GM12873 (cell line): Measurements from ENCODE around the gene RHOB.

ENCODE experiments used
- CTCF ChIP-seq: IDR thresholded peaks from 2 replicates; pipeline ENCODE4 v1.5.1; 2012; ENCODE audit warnings: low read depth, mild to moderate bottlenecking, moderate library complexity, low read length, control low read depth; ENCODE audit not compliant: insufficient read depth; ENCODE audit errors: missing control alignments

Gene RHOB

GRCh38 chr2:20476950-20477349 lies 30.1 kb downstream of the RHOB start:
- no peak for TF ChIP-seq CTCF

GRCh38 chr2:20478961-20479360 lies 32.1 kb downstream of the RHOB start:
- no peak for TF ChIP-seq CTCF

- TF ChIP-seq CTCF, result no peak
These were observed 33.0 kb downstream of the RHOB start for GRCh38 chr2:20479835-20480234.

GRCh38 chr2:20480913-20481312 lies 34.0 kb downstream of the RHOB start:
- no peak for TF ChIP-seq CTCF

GRCh38 chr2:20481798-20482405 lies 35.0 kb downstream of the RHOB start:
- TF ChIP-seq CTCF, result no peak

GRCh38 chr2:20482725-20483124 lies 35.9 kb downstream of the RHOB start:
- no peak for TF ChIP-seq CTCF

GRCh38 chr2:20483194-20483895 lies 36.5 kb downstream of the RHOB start:
- no peak for TF ChIP-seq CTCF
